ENCODE data around the gene TM9SF1.
"Not testable (repeated sequence)": the region's sequence is repeated elsewhere in the genome, so short reads cannot be mapped to it uniquely, and the experiment has no call there.

Gene TM9SF1

GRCh38 chr14:24219521-24219920 lies 24.3 kb upstream of the TM9SF1 start:
- Histone ChIP-seq H3K27me3 (replicated peaks; ENCODE audit: insufficient read depth, low read length) (no peaks in the 10 kb centered on the region), H2AFZ (ENCODE audit: low read length) (no peak overlapping the region), H3K9me2 (replicated peaks; ENCODE audit: insufficient read depth, low read length) (no peaks in the 10 kb centered on the region), H3K4me2 (ENCODE audit: low read depth, low read length) (no peak overlapping the region), H3K36me3 (replicated peaks; ENCODE audit: insufficient read depth, low read length) (no peaks in the 10 kb centered on the region), H3K4me1 (ENCODE audit: low read length) (peaks cover 7% of the 10 kb centered on the region), H4K20me1 (ENCODE audit: insufficient read depth, low read length) (no peaks in the 10 kb centered on the region), H3K9me3 (replicated peaks; ENCODE audit: insufficient read depth, low read length) (no peaks in the 10 kb centered on the region), H3K79me2 (ENCODE audit: low read length) (peaks cover 5% of the 10 kb centered on the region), H3F3A (ENCODE audit: insufficient read depth, low read length) (peaks cover 15% of the 10 kb centered on the region), H3K27ac (ENCODE audit: low read length) (no peak overlapping the region), H3K4me3 (ENCODE audit: low read length) (no peak overlapping the region), H3K9ac (ENCODE audit: low read length) (no peak overlapping the region)
- DNase-seq, result no peak
- TF ChIP-seq EZH2 (optimal IDR thresholded peaks at IDR 0.05; ENCODE audit: low read depth, low read length), result no peak
- no peak for TF ChIP-seq CTCF (IDR thresholded peaks at IDR 0.05; ENCODE audit: low read length)
- TF ChIP-seq EZH2phosphoT487 (IDR thresholded peaks at IDR 0.05; ENCODE audit: low read length), result no peak

GRCh38 chr14:24219080-24219479 lies 23.8 kb upstream of the TM9SF1 start:
- no peak overlapping the region for H3K4me2 ChIP-seq (ENCODE audit: low read depth, low read length)
- H4K20me1 ChIP-seq (ENCODE audit: insufficient read depth, low read length), result no peaks in the 10 kb centered on the region
- H3K9me3 ChIP-seq (replicated peaks; ENCODE audit: insufficient read depth, low read length), result no peaks in the 10 kb centered on the region
- H2AFZ ChIP-seq (ENCODE audit: low read length), result no peak overlapping the region
- H3K9me2 ChIP-seq (replicated peaks; ENCODE audit: insufficient read depth, low read length), result no peaks in the 10 kb centered on the region
- TF ChIP-seq EZH2phosphoT487 (IDR thresholded peaks at IDR 0.05; ENCODE audit: low read length) (no peak), CTCF (IDR thresholded peaks at IDR 0.05; ENCODE audit: low read length) (no peak), EZH2 (optimal IDR thresholded peaks at IDR 0.05; ENCODE audit: low read depth, low read length) (no peak)
- H3K27ac ChIP-seq (ENCODE audit: low read length), result no peak overlapping the region
- no peak for DNase-seq
- H3K27me3 ChIP-seq (replicated peaks; ENCODE audit: insufficient read depth, low read length), result no peaks in the 10 kb centered on the region
- H3K36me3 ChIP-seq (replicated peaks; ENCODE audit: insufficient read depth, low read length), result no peaks in the 10 kb centered on the region
- H3K9ac ChIP-seq (ENCODE audit: low read length), result no peak overlapping the region
- H3K4me1 ChIP-seq (ENCODE audit: low read length), result peaks cover 11% of the 10 kb centered on the region
- no peak overlapping the region for H3K4me3 ChIP-seq (ENCODE audit: low read length)
- H3F3A ChIP-seq (ENCODE audit: insufficient read depth, low read length), result peaks cover 19% of the 10 kb centered on the region
- H3K79me2 ChIP-seq (ENCODE audit: low read length), result peaks cover 3% of the 10 kb centered on the region; the same call in 1 of the 2 replicates

GRCh38 chr14:24216876-24217275 lies 21.6 kb upstream of the TM9SF1 start:
- H3K79me2 ChIP-seq (ENCODE audit: low read length); H4K20me1 ChIP-seq (ENCODE audit: insufficient read depth, low read length); H2AFZ ChIP-seq (ENCODE audit: low read length); H3K4me3 ChIP-seq (ENCODE audit: low read length); H3K4me2 ChIP-seq (ENCODE audit: low read depth, low read length); H3K9ac ChIP-seq (ENCODE audit: low read length); H3K9me2 ChIP-seq (replicated peaks; ENCODE audit: insufficient read depth, low read length); DNase-seq; H3K9me3 ChIP-seq (replicated peaks; ENCODE audit: insufficient read depth, low read length); H3K27ac ChIP-seq (ENCODE audit: low read length); H3K36me3 ChIP-seq (replicated peaks; ENCODE audit: insufficient read depth, low read length); H3K27me3 ChIP-seq (replicated peaks; ENCODE audit: insufficient read depth, low read length): not testable (repeated sequence)
- Histone ChIP-seq H3K4me1 (ENCODE audit: low read length) (peaks cover 17% of the 10 kb centered on the region), H3F3A (ENCODE audit: insufficient read depth, low read length) (peaks cover 25% of the 10 kb centered on the region)

- H3K4me3 ChIP-seq (ENCODE audit: low read length), result no peak overlapping the region
- H3K4me1 ChIP-seq (ENCODE audit: low read length), result peaks cover 17% of the 10 kb centered on the region
- H3F3A ChIP-seq (ENCODE audit: insufficient read depth, low read length), result peaks cover 25% of the 10 kb centered on the region
- peak overlapping the region; percentile 13; the same call in 1 of the 2 replicates for H3K4me2 ChIP-seq (ENCODE audit: low read depth, low read length)
- H3K79me2 ChIP-seq (ENCODE audit: low read length), result peaks cover 4% of the 10 kb centered on the region
- H3K36me3 ChIP-seq (replicated peaks; ENCODE audit: insufficient read depth, low read length), result no peaks in the 10 kb centered on the region
- no peak overlapping the region for H2AFZ ChIP-seq (ENCODE audit: low read length)
- H3K9me2 ChIP-seq (replicated peaks; ENCODE audit: insufficient read depth, low read length), result no peaks in the 10 kb centered on the region
- no peaks in the 10 kb centered on the region for H3K9me3 ChIP-seq (replicated peaks; ENCODE audit: insufficient read depth, low read length)
- TF ChIP-seq CTCF (IDR thresholded peaks at IDR 0.05; ENCODE audit: low read length), result no peak
- TF ChIP-seq EZH2 (optimal IDR thresholded peaks at IDR 0.05; ENCODE audit: low read depth, low read length), result no peak
- TF ChIP-seq EZH2phosphoT487 (IDR thresholded peaks at IDR 0.05; ENCODE audit: low read length), result no peak
- DNase-seq, result no peak
- H4K20me1 ChIP-seq (ENCODE audit: insufficient read depth, low read length), result no peaks in the 10 kb centered on the region
- no peak overlapping the region for H3K9ac ChIP-seq (ENCODE audit: low read length)
- H3K27me3 ChIP-seq (replicated peaks; ENCODE audit: insufficient read depth, low read length), result no peaks in the 10 kb centered on the region
- no peak overlapping the region for H3K27ac ChIP-seq (ENCODE audit: low read length)
Observed at GRCh38 chr14:24216345-24216699, 21.1 kb upstream of the TM9SF1 start.
